GM23338 (cell line): ENCODE data around the gene RCC2. TPM values are rescaled to one million over a fixed set of nuclear protein-coding genes. Genes with fewer than 3 reads are reported as not detected.

Experiments
- ATAC-seq: fragments of 200-7000 bp; cut with Tn5 transposase; 3 replicates; pipeline ENCODE4 v1.9.1; 2020
- DNase-seq: peaks from one replicate; pipeline ENCODE4 v3.0.0-alpha.2; 2015; ENCODE audit warnings: low spot score
- H2AFZ ChIP-seq: fragments of 200-600 bp; sonication (generic); 2 replicates; pipeline ENCODE4 v1.8.0; 2016; ENCODE audit warnings: antibody characterized with exemption, mild to moderate bottlenecking, moderate library complexity
- H3F3A ChIP-seq: fragments of 200-600 bp; sonication (generic); replicated peaks from 2 replicates; pipeline ENCODE4 v1.8.0; 2017; ENCODE audit warnings: antibody characterized with exemption, mixed run types, low read depth
- H3K27ac ChIP-seq: fragments of 200-600 bp; sonication (generic); 2 replicates; pipeline ENCODE4 v1.6.1; 2016; ENCODE audit warnings: low read depth
- H3K27me3 ChIP-seq: fragments of 200-600 bp; sonication (generic); 2 replicates; pipeline ENCODE4 v1.8.0; 2016; ENCODE audit warnings: mild to moderate bottlenecking, mixed run types, moderate library complexity; ENCODE audit not compliant: insufficient read depth
- H3K36me3 ChIP-seq: fragments of 200-600 bp; sonication (generic); 2 replicates; pipeline ENCODE4 v1.8.0; 2016; ENCODE audit warnings: mild to moderate bottlenecking; ENCODE audit not compliant: insufficient read depth
- H3K4me1 ChIP-seq: fragments of 200-600 bp; sonication (generic); 2 replicates; pipeline ENCODE4 v1.8.0; 2016; ENCODE audit warnings: mild to moderate bottlenecking, moderate library complexity; ENCODE audit not compliant: insufficient read depth
- H3K4me2 ChIP-seq: fragments of 200-600 bp; sonication (generic); 2 replicates; pipeline ENCODE4 v1.7.1; 2017; ENCODE audit warnings: mixed run types
- H3K4me3 ChIP-seq: fragments of 200-600 bp; sonication (generic); 2 replicates; pipeline ENCODE4 v1.6.1; 2016; ENCODE audit warnings: mixed run types
- H3K79me2 ChIP-seq: fragments of 200-600 bp; sonication (generic); replicated peaks from 2 replicates; pipeline ENCODE4 v1.8.0; 2017; ENCODE audit warnings: mild to moderate bottlenecking; ENCODE audit not compliant: insufficient read depth
- H3K9me2 ChIP-seq: fragments of 200-600 bp; sonication (generic); 2 replicates; pipeline ENCODE4 v1.8.0; 2017; ENCODE audit not compliant: insufficient read depth
- H4K20me1 ChIP-seq: fragments of 200-600 bp; sonication (generic); replicated peaks from 2 replicates; pipeline ENCODE4 v1.8.0; 2017; ENCODE audit warnings: mild to moderate bottlenecking; ENCODE audit not compliant: insufficient read depth
- H3K27ac Mint-ChIP-seq: 2 replicates; pipeline ENCODE4 v1.8.0; 2020; ENCODE audit warnings: inconsistent platforms, mild to moderate bottlenecking, moderate library complexity, mixed read lengths
- H3K27me3 Mint-ChIP-seq: 3 replicates; pipeline ENCODE4 v1.8.0; 2022; ENCODE audit warnings: low read depth, mild to moderate bottlenecking, moderate library complexity, mixed read lengths, inconsistent platforms; ENCODE audit not compliant: insufficient read depth, poor library complexity
- H3K36me3 Mint-ChIP-seq: 3 replicates; pipeline ENCODE4 v1.8.0; 2021; ENCODE audit warnings: low read depth, mild to moderate bottlenecking, inconsistent platforms, moderate library complexity, mixed read lengths
- H3K4me1 Mint-ChIP-seq: 3 replicates; pipeline ENCODE4 v1.8.0; 2020; ENCODE audit warnings: mild to moderate bottlenecking, inconsistent platforms, mixed read lengths
- H3K4me3 Mint-ChIP-seq: 3 replicates; pipeline ENCODE4 v1.8.0; 2021; ENCODE audit warnings: moderate library complexity, mild to moderate bottlenecking, inconsistent platforms, mixed read lengths
- H3K9me3 Mint-ChIP-seq: 3 replicates; pipeline ENCODE4 v1.8.0; 2020; ENCODE audit warnings: moderate library complexity, mild to moderate bottlenecking, inconsistent platforms, mixed read lengths
- CTCF ChIP-seq, 2 experiments: fragments of 200-600 bp in 1 of 2; sonication (generic) in 1 of 2; conservative IDR thresholded peaks; 2 replicates each; pipeline versions ENCODE4 v1.5.1 to v1.6.1; 2016 to 2017; ENCODE audit warnings: antibody characterized with exemption in 2 of 2, low read depth in 2 of 2, mild to moderate bottlenecking in 2 of 2, moderate library complexity in 1 of 2
- EZH2 ChIP-seq: fragments of 200-600 bp; sonication (generic); IDR thresholded peaks from one replicate; pipeline ENCODE4 v1.8.0; 2017; ENCODE audit warnings: antibody characterized with exemption, mild to moderate bottlenecking, low read depth; ENCODE audit not compliant: unreplicated experiment
- EZH2phosphoT487 ChIP-seq: fragments of 200-600 bp; sonication (generic); IDR thresholded peaks from one replicate; pipeline ENCODE4 v1.8.1; 2018; ENCODE audit warnings: antibody characterized with exemption; ENCODE audit not compliant: unreplicated experiment
- POLR2AphosphoS5 ChIP-seq: IDR thresholded peaks from 2 replicates; pipeline ENCODE4 v1.6.1; 2016; ENCODE audit warnings: antibody characterized with exemption, low read depth
- ZNF331 ChIP-seq: fragments of 250-450 bp; sonication (Bioruptor Pico); IDR thresholded peaks from 2 replicates; pipeline ENCODE4 v1.5.0; 2020; ENCODE audit warnings: low read depth, mild to moderate bottlenecking, moderate library complexity
- polyA plus RNA-seq: library from polyadenylated mRNA; unstranded; fragments of >200 nt; fragmentation: Nextera tagmentation; extraction: Ambion mirVana; gene quantifications from 2 replicates; pipeline ENCODE4 v1.2.1, GENCODE V29; 2016
- total RNA-seq: library from RNA; depleted of rRNA; stranded (reverse); fragments of >200 nt; shearing (Covaris generic); gene quantifications from 2 replicates; pipeline ENCODE4 v1.2.3, GENCODE V29; 2014

The RCC2 gene
- total and polyA plus RNA-seq, 2 experiments from 2014 or later: 97.1 to 386 TPM

GRCh38 chr1:17372955-17373354 is 66.5 kb downstream of the RCC2 start:
- H3K36me3 ChIP-seq: no peaks in the 10 kb centered on the region
- no peaks in the 10 kb centered on the region for H3F3A ChIP-seq
- Mint-ChIP-seq H3K27ac (no peak overlapping the region), H3K9me3 (no peaks in the 10 kb centered on the region), H3K36me3 (no peaks in the 10 kb centered on the region), H3K27me3 (peaks cover 19% of the 10 kb centered on the region), H3K4me1 (peaks cover 28% of the 10 kb centered on the region), H3K4me3 (no peak overlapping the region)
- DNase-seq: peak; percentile 43
- H3K4me2 ChIP-seq: no peak overlapping the region
- H2AFZ ChIP-seq: peak overlapping the region; percentile 47; the same call in 1 of the 2 replicates
- no peak for ATAC-seq
- no peaks in the 10 kb centered on the region for H3K27me3 ChIP-seq
- H3K79me2 ChIP-seq: no peaks in the 10 kb centered on the region
- H3K4me1 ChIP-seq: peaks cover 14% of the 10 kb centered on the region
- no peak overlapping the region for H3K27ac ChIP-seq
- H3K9me2 ChIP-seq: peaks cover 5% of the 10 kb centered on the region; the same call in 1 of the 2 replicates
- TF ChIP-seq CTCF (conservative IDR thresholded peaks at IDR 0.05; ENCODE audit: low read depth in 2 of 2): peak; percentile 35 to 70; a peak in 3 of 4 replicates
- TF ChIP-seq EZH2: no peak
- H4K20me1 ChIP-seq: no peaks in the 10 kb centered on the region
- H3K4me3 ChIP-seq: no peak overlapping the region

- DNase-seq: no peak
- H3K4me3 ChIP-seq: no peak within 1 kb of the TSS
- peaks cover 17% of the 10 kb centered on the region for H3K4me1 Mint-ChIP-seq
- TF ChIP-seq EZH2phosphoT487: no peak
- no peak for TF ChIP-seq POLR2AphosphoS5
- TF ChIP-seq ZNF331: no peak
- no peak for TF ChIP-seq CTCF (conservative IDR thresholded peaks at IDR 0.05; ENCODE audit: low read depth in 2 of 2)
- no peaks in the 10 kb centered on the region for H3K36me3 ChIP-seq
- peaks cover 5% of the 10 kb centered on the region; the same call in 1 of the 2 replicates for H3K9me2 ChIP-seq
- no peak within 1 kb of the TSS for H3K4me3 Mint-ChIP-seq
- ATAC-seq: no peak; the same call in 1 of the 3 replicates
- no peaks in the 10 kb centered on the region for H3K27me3 ChIP-seq
- H3K4me2 ChIP-seq: no peak within 1 kb of the TSS
- no peak within 1 kb of the TSS for H3K27ac Mint-ChIP-seq
- peaks cover 7% of the 10 kb centered on the region; the same call in 1 of the 2 replicates for H3K4me1 ChIP-seq
- H3F3A ChIP-seq: no peaks in the 10 kb centered on the region
- no peaks in the 10 kb centered on the region for H4K20me1 ChIP-seq
- no peak within 1 kb of the TSS for H3K27ac ChIP-seq
- no peaks in the 10 kb centered on the region for H3K36me3 Mint-ChIP-seq
- no peaks in the 10 kb centered on the region for H3K9me3 Mint-ChIP-seq
- H2AFZ ChIP-seq: peak within 1 kb of the TSS; percentile 47; the same call in 1 of the 2 replicates
- peaks cover 12% of the 10 kb centered on the region for H3K27me3 Mint-ChIP-seq
- no peaks in the 10 kb centered on the region for H3K79me2 ChIP-seq
Measured at GRCh38 chr1:17371896-17372295, 67.6 kb downstream of the RCC2 start, which contains the start of gene PADI6. PADI6 (plus strand) TSS chr1:17372196; CDS start chr1:17372246, 50 bp downstream.

- H3K4me1 ChIP-seq: peaks cover 3% of the 10 kb centered on the region; the same call in 1 of the 2 replicates
- Mint-ChIP-seq H3K27me3 (peaks cover 11% of the 10 kb centered on the region), H3K36me3 (no peaks in the 10 kb centered on the region), H3K9me3 (no peaks in the 10 kb centered on the region), H3K4me3 (no peak overlapping the region), H3K27ac (no peak overlapping the region), H3K4me1 (peaks cover 13% of the 10 kb centered on the region)
- H3F3A ChIP-seq: no peaks in the 10 kb centered on the region
- TF ChIP-seq POLR2AphosphoS5: no peak
- peak; percentile 71 to 75 for TF ChIP-seq CTCF (conservative IDR thresholded peaks at IDR 0.05; ENCODE audit: low read depth in 2 of 2)
- no peak overlapping the region for H3K4me2 ChIP-seq
- no peaks in the 10 kb centered on the region for H3K27me3 ChIP-seq
- H3K79me2 ChIP-seq: no peaks in the 10 kb centered on the region
- H3K9me2 ChIP-seq: peaks cover 5% of the 10 kb centered on the region; the same call in 1 of the 2 replicates
- H3K4me3 ChIP-seq: no peak overlapping the region
- DNase-seq (peak; percentile 75), ATAC-seq (peak; percentile 79)
- no peak overlapping the region for H3K27ac ChIP-seq
- H4K20me1 ChIP-seq: no peaks in the 10 kb centered on the region
- H2AFZ ChIP-seq: no peak overlapping the region
- no peaks in the 10 kb centered on the region for H3K36me3 ChIP-seq
Measured at GRCh38 chr1:17370618-17371017, 68.9 kb downstream of the RCC2 start.
